ENCODE results near the gene KLK13.

- TF ChIP-seq ESRRG (CRISPR knock-in tag; IDR thresholded peaks at IDR 0.05) (no peak), PPARA (CRISPR knock-in tag; IDR thresholded peaks at IDR 0.05; ENCODE audit: borderline replicate concordance) (no peak), ZNF565 (CRISPR knock-in tag; conservative IDR thresholded peaks at IDR 0.05; ENCODE audit: low read depth) (no peak), ZNF8 (CRISPR knock-in tag; IDR thresholded peaks at IDR 0.05) (no peak), ZC3H10 (CRISPR knock-in tag; IDR thresholded peaks at IDR 0.05) (no peak), ZFP30 (CRISPR knock-in tag; IDR thresholded peaks at IDR 0.05) (no peak), ARNTL (CRISPR knock-in tag; IDR thresholded peaks at IDR 0.05; ENCODE audit: borderline replicate concordance, low read depth) (no peak), TOX (CRISPR knock-in tag; IDR thresholded peaks at IDR 0.05; ENCODE audit: borderline replicate concordance) (no peak)
- TF ChIP-seq, protein P1, sequence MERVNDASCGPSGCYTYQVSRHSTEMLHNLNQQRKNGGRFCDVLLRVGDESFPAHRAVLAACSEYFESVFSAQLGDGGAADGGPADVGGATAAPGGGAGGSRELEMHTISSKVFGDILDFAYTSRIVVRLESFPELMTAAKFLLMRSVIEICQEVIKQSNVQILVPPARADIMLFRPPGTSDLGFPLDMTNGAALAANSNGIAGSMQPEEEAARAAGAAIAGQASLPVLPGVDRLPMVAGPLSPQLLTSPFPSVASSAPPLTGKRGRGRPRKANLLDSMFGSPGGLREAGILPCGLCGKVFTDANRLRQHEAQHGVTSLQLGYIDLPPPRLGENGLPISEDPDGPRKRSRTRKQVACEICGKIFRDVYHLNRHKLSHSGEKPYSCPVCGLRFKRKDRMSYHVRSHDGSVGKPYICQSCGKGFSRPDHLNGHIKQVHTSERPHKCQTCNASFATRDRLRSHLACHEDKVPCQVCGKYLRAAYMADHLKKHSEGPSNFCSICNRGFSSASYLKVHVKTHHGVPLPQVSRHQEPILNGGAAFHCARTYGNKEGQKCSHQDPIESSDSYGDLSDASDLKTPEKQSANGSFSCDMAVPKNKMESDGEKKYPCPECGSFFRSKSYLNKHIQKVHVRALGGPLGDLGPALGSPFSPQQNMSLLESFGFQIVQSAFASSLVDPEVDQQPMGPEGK (CRISPR knock-in tag; IDR thresholded peaks at IDR 0.05; ENCODE audit: borderline replicate concordance): no peak
- TF ChIP-seq, protein P2, sequence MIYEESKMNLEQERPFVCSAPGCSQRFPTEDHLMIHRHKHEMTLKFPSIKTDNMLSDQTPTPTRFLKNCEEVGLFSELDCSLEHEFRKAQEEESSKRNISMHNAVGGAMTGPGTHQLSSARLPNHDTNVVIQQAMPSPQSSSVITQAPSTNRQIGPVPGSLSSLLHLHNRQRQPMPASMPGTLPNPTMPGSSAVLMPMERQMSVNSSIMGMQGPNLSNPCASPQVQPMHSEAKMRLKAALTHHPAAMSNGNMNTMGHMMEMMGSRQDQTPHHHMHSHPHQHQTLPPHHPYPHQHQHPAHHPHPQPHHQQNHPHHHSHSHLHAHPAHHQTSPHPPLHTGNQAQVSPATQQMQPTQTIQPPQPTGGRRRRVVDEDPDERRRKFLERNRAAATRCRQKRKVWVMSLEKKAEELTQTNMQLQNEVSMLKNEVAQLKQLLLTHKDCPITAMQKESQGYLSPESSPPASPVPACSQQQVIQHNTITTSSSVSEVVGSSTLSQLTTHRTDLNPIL (CRISPR knock-in tag; IDR thresholded peaks at IDR 0.05; ENCODE audit: low read depth): no peak
These were observed 52.2 kb downstream of the KLK13 start for GRCh38 chr19:51012661-51013190.

All from SK-N-SH treated with all-trans-retinoic acid at 6 μM for 48 hours (cell line).